HEK293 (cell line): ENCODE data around the gene RGS7.

Experiments
- CTCF ChIA-PET: fragments of 350-600 bp; formaldehyde crosslinking; extraction: SDS; loops from one replicate; lab custom pipeline; 2021; ENCODE audit warnings: antibody characterized with exemption; lab: Yijun Ruan, JAX
- POLR2A ChIA-PET: fragments of 300-600 bp; formaldehyde crosslinking; extraction: SDS; loops from one replicate; lab custom pipeline; 2020; ENCODE audit warnings: antibody characterized with exemption, inconsistent platforms; lab: Yijun Ruan, JAX
- H3K27ac ChIP-seq: fragments of 200-500 bp; sonication (Bioruptor generic); 2 replicates; pipeline ENCODE4 v1.5.1; 2014; ENCODE audit warnings: low read depth, low read length, control low read depth, inconsistent platforms; ENCODE audit errors: extremely low read depth
- H3K36me3 ChIP-seq, 2 experiments: fragments of 200-500 bp in 1 of 2; sonication (Bioruptor generic) in 1 of 2; 1 replicate in 1 of 2; 2 replicates in 1 of 2; pipeline ENCODE4 v1.5.1; 2014 to 2017; ENCODE audit warnings: inconsistent platforms in 2 of 2, low read length in 2 of 2; ENCODE audit not compliant: control insufficient read depth in 2 of 2, insufficient read depth in 1 of 2
- H3K4me1 ChIP-seq: fragments of 200-500 bp; sonication (Bioruptor generic); 2 replicates; pipeline ENCODE4 v1.5.1; 2014; ENCODE audit warnings: mild to moderate bottlenecking, low read length, inconsistent platforms; ENCODE audit not compliant: control insufficient read depth, insufficient read depth
- H3K4me3 ChIP-seq: 2 replicates; pipeline ENCODE4 v1.5.1; 2011; ENCODE audit warnings: low read depth, mild to moderate bottlenecking, control low read depth, low read length, moderate library complexity
- H3K9me3 ChIP-seq: fragments of 200-500 bp; sonication (Bioruptor generic); 2 replicates; pipeline ENCODE4 v1.5.1; 2014; ENCODE audit warnings: low read depth, low read length, inconsistent platforms; ENCODE audit not compliant: control insufficient read depth, insufficient read depth
- ATF2 ChIP-seq: fragments of 450-650 bp; formaldehyde crosslinking; IDR thresholded peaks from 2 replicates; pipeline ENCODE4 v1.5.1; 2016; ENCODE audit warnings: missing biosample characterization, missing genetic modification characterization, low read depth
- FEZF1 ChIP-seq: fragments of 450-650 bp; formaldehyde crosslinking; IDR thresholded peaks from 2 replicates; pipeline ENCODE4 v1.5.1; 2016; ENCODE audit warnings: missing biosample characterization, missing genetic modification characterization
- IKZF3 ChIP-seq: fragments of 450-650 bp; IDR thresholded peaks from 2 replicates; pipeline ENCODE4 v1.5.0; 2018; ENCODE audit warnings: missing biosample characterization, mild to moderate bottlenecking, missing genetic modification characterization, moderate library complexity
- PBX3 ChIP-seq: sonication (generic); formaldehyde crosslinking; IDR thresholded peaks from 2 replicates; pipeline ENCODE4 v1.8.1; 2022; ENCODE audit warnings: mild to moderate bottlenecking, moderate library complexity, missing genetic modification reagents
- TCF7L2 ChIP-seq: IDR thresholded peaks from 2 replicates; pipeline ENCODE4 v1.6.1; 2011; ENCODE audit warnings: low read depth, mild to moderate bottlenecking, inconsistent platforms, low read length, moderate library complexity, borderline replicate concordance
- ZBTB17 ChIP-seq: fragments of 450-650 bp; formaldehyde crosslinking; IDR thresholded peaks from 2 replicates; pipeline ENCODE4 v1.5.1; 2016; ENCODE audit warnings: missing biosample characterization, missing genetic modification characterization
- ZBTB44 ChIP-seq: fragments of 450-650 bp; IDR thresholded peaks from 2 replicates; pipeline ENCODE4 v1.5.1; 2018; ENCODE audit warnings: missing biosample characterization, mild to moderate bottlenecking, missing genetic modification characterization
- ZBTB6 ChIP-seq: fragments of 450-650 bp; formaldehyde crosslinking; IDR thresholded peaks from 2 replicates; pipeline ENCODE4 v1.5.1; 2017; ENCODE audit warnings: missing biosample characterization, missing genetic modification characterization
- ZNF174 ChIP-seq: fragments of 450-650 bp; formaldehyde crosslinking; IDR thresholded peaks from 2 replicates; pipeline ENCODE4 v1.5.0; 2017; ENCODE audit warnings: missing biosample characterization, mild to moderate bottlenecking, missing genetic modification characterization
- ZNF24 ChIP-seq: fragments of 450-650 bp; formaldehyde crosslinking; IDR thresholded peaks from 2 replicates; pipeline ENCODE4 v1.5.1; 2016; ENCODE audit warnings: missing biosample characterization, missing genetic modification characterization
- ZNF362 ChIP-seq: fragments of 450-650 bp; formaldehyde crosslinking; IDR thresholded peaks from 2 replicates; pipeline ENCODE4 v1.5.1; 2016; ENCODE audit warnings: missing biosample characterization, missing genetic modification characterization
- ZNF423 ChIP-seq: fragments of 450-650 bp; formaldehyde crosslinking; IDR thresholded peaks from 2 replicates; pipeline ENCODE4 v1.5.1; 2016; ENCODE audit warnings: missing biosample characterization, missing genetic modification characterization
- ZNF426 ChIP-seq: fragments of 450-650 bp; formaldehyde crosslinking; IDR thresholded peaks from 2 replicates; pipeline ENCODE4 v1.5.1; 2017; ENCODE audit warnings: missing biosample characterization, missing genetic modification characterization, mild to moderate bottlenecking, inconsistent platforms, moderate library complexity
- ZNF433 ChIP-seq: fragments of 450-650 bp; formaldehyde crosslinking; IDR thresholded peaks from 2 replicates; pipeline ENCODE4 v1.5.1; 2016; ENCODE audit warnings: missing biosample characterization, missing genetic modification characterization, low read depth
- ZNF449 ChIP-seq: fragments of 450-650 bp; formaldehyde crosslinking; IDR thresholded peaks from 2 replicates; pipeline ENCODE4 v1.5.1; 2017; ENCODE audit warnings: missing biosample characterization, mild to moderate bottlenecking, missing genetic modification characterization, moderate library complexity
- ZNF473 ChIP-seq: fragments of 450-650 bp; formaldehyde crosslinking; IDR thresholded peaks from 2 replicates; pipeline ENCODE4 v1.5.1; 2017; ENCODE audit warnings: missing biosample characterization, missing genetic modification characterization
- ZNF639 ChIP-seq: fragments of 450-650 bp; formaldehyde crosslinking; IDR thresholded peaks from 2 replicates; pipeline ENCODE4 v1.5.1; 2016; ENCODE audit warnings: missing biosample characterization, missing genetic modification characterization
- ZNF76 ChIP-seq: fragments of 450-650 bp; formaldehyde crosslinking; IDR thresholded peaks from 2 replicates; pipeline ENCODE4; 2016; ENCODE audit warnings: low read depth, missing biosample characterization, missing genetic modification characterization, borderline replicate concordance
- ZNF777 ChIP-seq: fragments of 450-650 bp; formaldehyde crosslinking; IDR thresholded peaks from 2 replicates; pipeline ENCODE4 v1.5.1; 2017; ENCODE audit warnings: missing biosample characterization, missing genetic modification characterization, borderline replicate concordance
- ZNF785 ChIP-seq: fragments of 450-650 bp; formaldehyde crosslinking; IDR thresholded peaks from 2 replicates; pipeline ENCODE4 v1.5.1; 2016; ENCODE audit warnings: missing biosample characterization, missing genetic modification characterization
- ZSCAN16 ChIP-seq: fragments of 450-650 bp; formaldehyde crosslinking; IDR thresholded peaks from 2 replicates; pipeline ENCODE4 v1.5.1; 2016; ENCODE audit warnings: missing biosample characterization, missing genetic modification characterization

The RGS7 gene

GRCh38 chr1:241079047-241079446 lies 278.0 kb downstream of the RGS7 start:
- CTCF ChIA-PET, result no interaction called here
- Histone ChIP-seq H3K4me3 (no peak overlapping the region), H3K27ac (no peak overlapping the region), H3K4me1 (no peaks in the 10 kb centered on the region), H3K9me3 (no peaks in the 10 kb centered on the region), H3K36me3 (no peaks in the 10 kb centered on the region)
- TF ChIP-seq ATF2 (tag by site-specific recombination), result no peak
- TF ChIP-seq FEZF1 (tag by site-specific recombination), result peak; percentile 34; the same call in 1 of the 2 replicates
- peak; percentile 77; the same call in 1 of the 2 replicates for TF ChIP-seq TCF7L2
- TF ChIP-seq ZNF24 (tag by site-specific recombination), result no peak
- no peak for TF ChIP-seq ZNF785
- no peak for TF ChIP-seq ZNF777 (tag by site-specific recombination)
- TF ChIP-seq ZNF362 (tag by site-specific recombination), result no peak
- 0 out of 2 replicates have a peak, but pooled peaks have one; percentile 17 for TF ChIP-seq ZBTB17 (tag by site-specific recombination)
- POLR2A ChIA-PET, result no interaction called here

- no peaks in the 10 kb centered on the region for H3K9me3 ChIP-seq
- ChIA-PET POLR2A (interaction anchor here (0.7 kb wide), 1 partner anchor 19 kb away, joined by 3 read pairs; no protein-coding TSS in a partner anchor), CTCF (no interaction called here)
- no peak overlapping the region for H3K4me3 ChIP-seq
- H3K36me3 ChIP-seq, result no peaks in the 10 kb centered on the region
- no peak overlapping the region for H3K27ac ChIP-seq
- H3K4me1 ChIP-seq, result no peaks in the 10 kb centered on the region
- TF ChIP-seq PBX3, result no peak
- TF ChIP-seq ZSCAN16 (tag by site-specific recombination), result no peak
- no peak for TF ChIP-seq ZNF174 (tag by site-specific recombination)
- TF ChIP-seq ZNF449 (tag by site-specific recombination), result no peak
These were observed 279.4 kb downstream of the RGS7 start for GRCh38 chr1:241077386-241078147.

- POLR2A ChIA-PET, result no interaction called here
- TF ChIP-seq ZNF433, result no peak
- no peak for TF ChIP-seq ZNF76 (tag by site-specific recombination)
- no peak for TF ChIP-seq ZNF426 (tag by site-specific recombination)
- TF ChIP-seq ZBTB6 (tag by site-specific recombination), result no peak
- no peak for TF ChIP-seq ZNF639 (tag by site-specific recombination)
- TF ChIP-seq IKZF3, result no peak
- no peak for TF ChIP-seq ZNF423 (tag by site-specific recombination)
- TF ChIP-seq ZBTB44 (tag by site-specific recombination), result no peak
- no peak for TF ChIP-seq ZNF473 (tag by site-specific recombination)
These were observed 282.5 kb downstream of the RGS7 start for GRCh38 chr1:241074507-241074906.

More at GRCh38 chr1:241074507-241074906, 282.5 kb downstream of the RGS7 start:
- Histone ChIP-seq H3K27ac (no peak overlapping the region), H3K4me1 (no peaks in the 10 kb centered on the region), H3K4me3 (no peak overlapping the region), H3K36me3 (no peaks in the 10 kb centered on the region), H3K9me3 (no peaks in the 10 kb centered on the region)
- CTCF ChIA-PET, result no interaction called here
